Subcutaneous abdominal adipose tissue (tissue), 5 donors: Measurements from ENCODE around the gene RAB5IF.
"Not testable (repeated sequence)": the region's sequence is repeated elsewhere in the genome, so short reads cannot be mapped to it uniquely, and the experiment has no call there.

ENCODE experiments used
- H3K27ac ChIP-seq: one replicate; pipeline ENCODE4 v1.7.0; 2013; ENCODE audit warnings: low read depth, mild to moderate bottlenecking, inconsistent platforms, low read length, moderate library complexity
- H3K27me3 ChIP-seq, 5 donors: one replicate each; pipeline ENCODE4 v1.7.0; 2013; ENCODE audit warnings: low read length in 5 of 5, inconsistent platforms in 1 of 5; ENCODE audit not compliant: control insufficient read depth in 5 of 5, insufficient read depth in 4 of 5
- H3K36me3 ChIP-seq, 5 donors: one replicate each; pipeline ENCODE4 v1.7.0; 2013; ENCODE audit warnings: low read length in 5 of 5; ENCODE audit not compliant: control insufficient read depth in 5 of 5, insufficient read depth in 5 of 5
- H3K4me1 ChIP-seq, 5 donors: one replicate each; pipeline ENCODE4 v1.7.0; 2013; ENCODE audit warnings: low read length in 5 of 5, mild to moderate bottlenecking in 3 of 5, moderate library complexity in 1 of 5; ENCODE audit not compliant: control insufficient read depth in 5 of 5, insufficient read depth in 5 of 5
- H3K4me3 ChIP-seq, 5 donors: one replicate each; pipeline ENCODE4 v1.7.0; 2013; ENCODE audit warnings: low read length in 5 of 5, low read depth in 1 of 5
- H3K9ac ChIP-seq, 5 donors: one replicate each; pipeline ENCODE4 v1.7.0; 2013; ENCODE audit warnings: low read length in 5 of 5, mild to moderate bottlenecking in 4 of 5, moderate library complexity in 3 of 5
- H3K9me3 ChIP-seq, 5 donors: one replicate each; pipeline ENCODE4 v1.7.0; 2013; ENCODE audit warnings: low read length in 5 of 5; ENCODE audit not compliant: control insufficient read depth in 5 of 5
- donor health status: healthy.
- donor health status: healthy.
- donor health status: healthy.
- donor health status: healthy.
- donor health status: healthy.

Gene RAB5IF

GRCh38 chr20:36607586-36608387, 2.2 kb downstream of the RAB5IF start:
- peak overlapping the region; percentile 92 for H3K27ac ChIP-seq
- H3K9ac ChIP-seq, result peak overlapping the region in 3 of 5 donors; percentile 7 to 87 (median 55)
- peaks cover 6 to 50% (median 46%) of the 10 kb centered on the region in 5 donors for H3K36me3 ChIP-seq
- H3K27me3 ChIP-seq, result no peaks in the 10 kb centered on the region
- no peak overlapping the region for H3K4me3 ChIP-seq
- H3K9me3 ChIP-seq, result no peaks in the 10 kb centered on the region
- H3K4me1 ChIP-seq, result peaks cover 4 to 30% (median 28%) of the 10 kb centered on the region in 5 donors

GRCh38 chr20:36608388-36608728, 2.8 kb downstream of the RAB5IF start:
- not testable (repeated sequence) for H3K27me3 ChIP-seq, H3K27ac ChIP-seq, H3K9me3 ChIP-seq, H3K9ac ChIP-seq, H3K4me3 ChIP-seq
- Histone ChIP-seq H3K4me1 (peaks cover 4 to 30% (median 28%) of the 10 kb centered on the region in 5 donors), H3K36me3 (peaks cover 6 to 56% (median 50%) of the 10 kb centered on the region in 5 donors)

- Histone ChIP-seq H3K9me3 (no peaks in the 10 kb centered on the region), H3K4me3 (no peak overlapping the region), H3K27me3 (no peaks in the 10 kb centered on the region), H3K4me1 (peaks cover 3 to 16% (median 14%) of the 10 kb centered on the region in 5 donors), H3K36me3 (peaks cover 6 to 75% (median 70%) of the 10 kb centered on the region in 5 donors), H3K9ac (no peak overlapping the region), H3K27ac (no peak overlapping the region)
Observed at GRCh38 chr20:36611625-36612024, 6.0 kb downstream of the RAB5IF start.

- Histone ChIP-seq H3K9me3 (no peaks in the 10 kb centered on the region), H3K4me1 (no peaks in the 10 kb centered on the region), H3K27me3 (no peaks in the 10 kb centered on the region), H3K9ac (no peak overlapping the region), H3K4me3 (no peak overlapping the region), H3K27ac (no peak overlapping the region), H3K36me3 (peaks cover 6 to 63% (median 58%) of the 10 kb centered on the region in 5 donors)
Observed at GRCh38 chr20:36613974-36614373, 8.4 kb downstream of the RAB5IF start.

- no peak overlapping the region for H3K27ac ChIP-seq
- H3K9me3 ChIP-seq, result no peaks in the 10 kb centered on the region
- no peaks in the 10 kb centered on the region for H3K4me1 ChIP-seq
- peaks cover 6 to 53% (median 51%) of the 10 kb centered on the region in 5 donors for H3K36me3 ChIP-seq
- no peaks in the 10 kb centered on the region for H3K27me3 ChIP-seq
- no peak overlapping the region for H3K9ac ChIP-seq
- no peak overlapping the region for H3K4me3 ChIP-seq
Observed at GRCh38 chr20:36614781-36615557, 9.4 kb downstream of the RAB5IF start.

- Histone ChIP-seq H3K9me3 (no peaks in the 10 kb centered on the region), H3K9ac (no peak overlapping the region), H3K36me3 (no peaks in the 10 kb centered on the region), H3K4me1 (no peaks in the 10 kb centered on the region), H3K27me3 (no peaks in the 10 kb centered on the region), H3K4me3 (no peak overlapping the region), H3K27ac (no peak overlapping the region)
Observed at GRCh38 chr20:36620917-36621316, 15.3 kb downstream of the RAB5IF start.

GRCh38 chr20:36623444-36623843, 17.9 kb downstream of the RAB5IF start:
- H3K9ac ChIP-seq, result no peak overlapping the region
- no peaks in the 10 kb centered on the region for H3K9me3 ChIP-seq
- no peaks in the 10 kb centered on the region for H3K4me1 ChIP-seq
- H3K27ac ChIP-seq, result no peak overlapping the region
- no peaks in the 10 kb centered on the region for H3K36me3 ChIP-seq
- H3K27me3 ChIP-seq, result no peaks in the 10 kb centered on the region
- H3K4me3 ChIP-seq, result no peak overlapping the region

GRCh38 chr20:36624068-36624943, 18.7 kb downstream of the RAB5IF start:
- no peak overlapping the region for H3K4me3 ChIP-seq
- H3K36me3 ChIP-seq, result no peaks in the 10 kb centered on the region
- no peaks in the 10 kb centered on the region for H3K9me3 ChIP-seq
- no peaks in the 10 kb centered on the region for H3K27me3 ChIP-seq
- no peaks in the 10 kb centered on the region for H3K4me1 ChIP-seq
- H3K27ac ChIP-seq, result no peak overlapping the region
- H3K9ac ChIP-seq, result no peak overlapping the region

- no peak overlapping the region for H3K4me3 ChIP-seq
- H3K9me3 ChIP-seq, result no peaks in the 10 kb centered on the region
- no peaks in the 10 kb centered on the region for H3K36me3 ChIP-seq
- no peaks in the 10 kb centered on the region for H3K4me1 ChIP-seq
- H3K27ac ChIP-seq, result no peak overlapping the region
- no peak overlapping the region for H3K9ac ChIP-seq
- H3K27me3 ChIP-seq, result no peaks in the 10 kb centered on the region
Observed at GRCh38 chr20:36624944-36625324, 19.4 kb downstream of the RAB5IF start.
